HG02884 (cell line): ENCODE measurements around the gene AHNAK.

Experiments
- ATAC-seq: cut with Tn5 transposase; IDR thresholded peaks from one replicate; pipeline ENCODE4 v1.9.1; 2021; ENCODE audit warnings: mild to moderate bottlenecking, moderate library complexity; ENCODE audit not compliant: unreplicated experiment

The AHNAK gene

GRCh38 chr11:62438641-62439040, 108.0 kb downstream of the AHNAK start:
- no peak for ATAC-seq

GRCh38 chr11:62437616-62438015, 109.0 kb downstream of the AHNAK start:
- ATAC-seq = no peak

- ATAC-seq = no peak
Measured at GRCh38 chr11:62435846-62436660, 110.6 kb downstream of the AHNAK start.

GRCh38 chr11:62433904-62434276, 112.7 kb downstream of the AHNAK start:
- ATAC-seq = no peak

GRCh38 chr11:62433141-62433903, 113.3 kb downstream of the AHNAK start:
- ATAC-seq = no peak

GRCh38 chr11:62432695-62433094, 113.9 kb downstream of the AHNAK start:
- ATAC-seq = no peak

- ATAC-seq = no peak
Measured at GRCh38 chr11:62431171-62431901, 115.3 kb downstream of the AHNAK start.

GRCh38 chr11:62430425-62430824, 116.2 kb downstream of the AHNAK start:
- ATAC-seq = no peak

GRCh38 chr11:62428871-62429560, 117.6 kb downstream of the AHNAK start:
- no peak for ATAC-seq

- ATAC-seq = no peak
Measured at GRCh38 chr11:62427630-62428233, 118.9 kb downstream of the AHNAK start.

GRCh38 chr11:62423012-62423411, 123.6 kb downstream of the AHNAK start:
- no peak for ATAC-seq

- ATAC-seq = no peak
Measured at GRCh38 chr11:62421996-62422395, 124.6 kb downstream of the AHNAK start.

GRCh38 chr11:62420882-62421281, 125.7 kb downstream of the AHNAK start:
- ATAC-seq = no peak

GRCh38 chr11:62419943-62420342, 126.7 kb downstream of the AHNAK start:
- ATAC-seq = no peak

- ATAC-seq = no peak
Measured at GRCh38 chr11:62419314-62419929, 127.2 kb downstream of the AHNAK start.

- no peak for ATAC-seq
Measured at GRCh38 chr11:62418733-62419132, 127.9 kb downstream of the AHNAK start, which contains the start of gene SCGB1A1. SCGB1A1 (plus strand) TSS chr11:62419033; CDS start chr11:62419096, 63 bp downstream.

- ATAC-seq = no peak
Measured at GRCh38 chr11:62418136-62418535, 128.5 kb downstream of the AHNAK start.

- no peak for ATAC-seq
Measured at GRCh38 chr11:62416596-62416995, 130.0 kb downstream of the AHNAK start.

- ATAC-seq = no peak
Measured at GRCh38 chr11:62413060-62413696, 133.4 kb downstream of the AHNAK start.
